OCI-LY3 (cell line): ENCODE measurements around the gene OCIAD2.

ENCODE experiments used
- EZH2phosphoT487 ChIP-seq: fragments of 200-600 bp; shearing (Covaris generic); IDR thresholded peaks from 2 replicates; pipeline ENCODE4 v1.6.1; 2018; ENCODE audit warnings: antibody characterized with exemption, mixed run types, low read depth
- TF ChIP-seq, protein P1 (sequence below): fragments of 200-600, 300-600 bp; sonication (generic); IDR thresholded peaks from 2 replicates; pipeline ENCODE4 v1.5.1; 2014; ENCODE audit warnings: antibody characterized with exemption, low read length, low read depth

- TF ChIP-seq, protein P1, sequence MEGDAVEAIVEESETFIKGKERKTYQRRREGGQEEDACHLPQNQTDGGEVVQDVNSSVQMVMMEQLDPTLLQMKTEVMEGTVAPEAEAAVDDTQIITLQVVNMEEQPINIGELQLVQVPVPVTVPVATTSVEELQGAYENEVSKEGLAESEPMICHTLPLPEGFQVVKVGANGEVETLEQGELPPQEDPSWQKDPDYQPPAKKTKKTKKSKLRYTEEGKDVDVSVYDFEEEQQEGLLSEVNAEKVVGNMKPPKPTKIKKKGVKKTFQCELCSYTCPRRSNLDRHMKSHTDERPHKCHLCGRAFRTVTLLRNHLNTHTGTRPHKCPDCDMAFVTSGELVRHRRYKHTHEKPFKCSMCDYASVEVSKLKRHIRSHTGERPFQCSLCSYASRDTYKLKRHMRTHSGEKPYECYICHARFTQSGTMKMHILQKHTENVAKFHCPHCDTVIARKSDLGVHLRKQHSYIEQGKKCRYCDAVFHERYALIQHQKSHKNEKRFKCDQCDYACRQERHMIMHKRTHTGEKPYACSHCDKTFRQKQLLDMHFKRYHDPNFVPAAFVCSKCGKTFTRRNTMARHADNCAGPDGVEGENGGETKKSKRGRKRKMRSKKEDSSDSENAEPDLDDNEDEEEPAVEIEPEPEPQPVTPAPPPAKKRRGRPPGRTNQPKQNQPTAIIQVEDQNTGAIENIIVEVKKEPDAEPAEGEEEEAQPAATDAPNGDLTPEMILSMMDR, result no peak
- no peak for TF ChIP-seq EZH2phosphoT487
These were observed 3.1 kb upstream of the OCIAD2 start for GRCh38 chr4:48909697-48910096.
